ENCODE results near the gene HOXD9. TPM values are rescaled to one million over a fixed set of nuclear protein-coding genes. Genes with fewer than 3 reads are reported as not detected.

Gene HOXD9
- total RNA-seq, 2 experiments from 2014 or later = not detected

GRCh38 chr2:176129813-176130146 is 7.3 kb downstream of the HOXD9 start:
- Mint-ChIP-seq H3K27ac (no peak overlapping the region), H3K27me3 (peaks cover 90% of the 10 kb centered on the region), H3K36me3 (ENCODE audit: low read depth) (no peaks in the 10 kb centered on the region), H3K4me1 (ENCODE audit: low read depth) (peaks cover 42% of the 10 kb centered on the region), H3K4me3 (no peak overlapping the region), H3K9me3 (no peaks in the 10 kb centered on the region)
- no peak for ATAC-seq (ENCODE audit: poor library complexity)
- Histone ChIP-seq H3K4me1 (ENCODE audit: insufficient read depth, low read length) (peaks cover 33% of the 10 kb centered on the region), H3K36me3 (ENCODE audit: insufficient read depth, low read length) (no peaks in the 10 kb centered on the region), H3K4me3 (ENCODE audit: low read length) (no peak overlapping the region), H3K9me3 (ENCODE audit: control insufficient read depth in 1 of 2, insufficient read depth in 1 of 2, low read length in 2 of 2) (peaks cover 0 to 22% of the 10 kb centered on the region in 2 experiments), H3K27ac (ENCODE audit: low read depth in 1 of 2, low read length in 2 of 2) (no peak overlapping the region), H3K27me3 (ENCODE audit: control insufficient read depth in 1 of 2, insufficient read depth in 2 of 2, low read length in 2 of 2) (peaks cover 84 to 92% of the 10 kb centered on the region in 2 experiments)
- intact Hi-C loops (cut with DNase I, micrococcal nuclease) = loop anchor here (5.0 to 10.0 kb wide), 5 partner anchors 42 to 1285 kb away; no protein-coding TSS in a partner anchor
- POLR2A ChIA-PET = no interaction called here
- no peak for DNase-seq
- CTCF ChIA-PET = no interaction called here
- TF ChIP-seq CTCF (IDR thresholded peaks at IDR 0.05) = no peak

- peak overlapping the region; percentile 50 for H3K27ac Mint-ChIP-seq
- no peak overlapping the region for H3K27ac ChIP-seq (ENCODE audit: low read depth in 1 of 2, low read length in 2 of 2)
- POLR2A ChIA-PET = interaction anchor here (0.9 kb wide), 1 partner anchor 14 kb away, joined by 3 read pairs; no protein-coding TSS in a partner anchor
- no peaks in the 10 kb centered on the region for H3K36me3 ChIP-seq (ENCODE audit: insufficient read depth, low read length)
- peaks cover 83 to 92% of the 10 kb centered on the region in 2 experiments for H3K27me3 ChIP-seq (ENCODE audit: control insufficient read depth in 1 of 2, insufficient read depth in 2 of 2, low read length in 2 of 2)
- no peaks in the 10 kb centered on the region for H3K9me3 Mint-ChIP-seq
- peaks cover 45% of the 10 kb centered on the region for H3K4me1 Mint-ChIP-seq (ENCODE audit: low read depth)
- no peak for TF ChIP-seq CTCF (IDR thresholded peaks at IDR 0.05)
- peak; percentile 36 for ATAC-seq (ENCODE audit: poor library complexity)
- no peaks in the 10 kb centered on the region for H3K36me3 Mint-ChIP-seq (ENCODE audit: low read depth)
- H3K4me3 ChIP-seq (ENCODE audit: low read length) = no peak overlapping the region
- intact Hi-C loops (cut with DNase I, micrococcal nuclease) = loop anchor here in 1 of 2 experiments (5.0 to 10.0 kb wide), 2 partner anchors 43 to 1284 kb away; no protein-coding TSS in a partner anchor
- peaks cover 90% of the 10 kb centered on the region for H3K27me3 Mint-ChIP-seq
- peaks cover 0 to 18% of the 10 kb centered on the region in 2 experiments for H3K9me3 ChIP-seq (ENCODE audit: control insufficient read depth in 1 of 2, insufficient read depth in 1 of 2, low read length in 2 of 2)
- CTCF ChIA-PET = no interaction called here
- peaks cover 33% of the 10 kb centered on the region for H3K4me1 ChIP-seq (ENCODE audit: insufficient read depth, low read length)
- DNase-seq = peak in 2 of 14 experiments; percentile 38 to 54
- H3K4me3 Mint-ChIP-seq = peak overlapping the region; percentile 70
Measured at GRCh38 chr2:176130147-176130956, 7.8 kb downstream of the HOXD9 start.

GRCh38 chr2:176130957-176131847 is 8.7 kb downstream of the HOXD9 start:
- Mint-ChIP-seq H3K27me3 (peaks cover 90% of the 10 kb centered on the region), H3K9me3 (no peaks in the 10 kb centered on the region), H3K4me1 (ENCODE audit: low read depth) (peaks cover 52% of the 10 kb centered on the region), H3K4me3 (peak overlapping the region; percentile 70), H3K36me3 (ENCODE audit: low read depth) (no peaks in the 10 kb centered on the region), H3K27ac (peak overlapping the region; percentile 50)
- Histone ChIP-seq H3K27ac (ENCODE audit: low read depth in 1 of 2, low read length in 2 of 2) (no peak overlapping the region), H3K27me3 (ENCODE audit: control insufficient read depth in 1 of 2, insufficient read depth in 2 of 2, low read length in 2 of 2) (peaks cover 83 to 92% of the 10 kb centered on the region in 2 experiments), H3K36me3 (ENCODE audit: insufficient read depth, low read length) (no peaks in the 10 kb centered on the region), H3K9me3 (ENCODE audit: control insufficient read depth in 1 of 2, insufficient read depth in 1 of 2, low read length in 2 of 2) (peaks cover 0 to 23% of the 10 kb centered on the region in 2 experiments), H3K4me3 (ENCODE audit: low read length) (no peak overlapping the region), H3K4me1 (ENCODE audit: insufficient read depth, low read length) (peaks cover 39% of the 10 kb centered on the region)
- CTCF ChIA-PET = no interaction called here
- no peak for TF ChIP-seq CTCF (IDR thresholded peaks at IDR 0.05)
- DNase-seq (no peak), ATAC-seq (ENCODE audit: poor library complexity) (no peak)
- intact Hi-C loops (cut with DNase I, micrococcal nuclease) = loop anchor here in 1 of 2 experiments (5.0 to 10.0 kb wide), 2 partner anchors 44 to 1284 kb away; no protein-coding TSS in a partner anchor
- POLR2A ChIA-PET = interaction anchor here (0.7 to 0.9 kb wide), 2 partner anchors 13 to 39 kb away, joined by 3 read pairs; no protein-coding TSS in a partner anchor

All from CD4-positive, alpha-beta T cell (primary cell).